ENCODE measurements around the gene COL8A1.

Gene COL8A1

GRCh38 chr3:99670556-99670950 is 32.2 kb downstream of the COL8A1 start:
- no peak for DNase-seq (ENCODE audit: low read depth, low spot score)

- DNase-seq (ENCODE audit: low read depth, low spot score), result no peak
Observed at GRCh38 chr3:99674086-99674789, 35.8 kb downstream of the COL8A1 start.

- no peak for DNase-seq (ENCODE audit: low read depth, low spot score)
Observed at GRCh38 chr3:99678023-99678422, 39.6 kb downstream of the COL8A1 start.

GRCh38 chr3:99678896-99679295 is 40.5 kb downstream of the COL8A1 start:
- DNase-seq (ENCODE audit: low read depth, low spot score), result no peak

GRCh38 chr3:99681512-99681911 is 43.1 kb downstream of the COL8A1 start:
- DNase-seq (ENCODE audit: low read depth, low spot score), result no peak

DNA sequence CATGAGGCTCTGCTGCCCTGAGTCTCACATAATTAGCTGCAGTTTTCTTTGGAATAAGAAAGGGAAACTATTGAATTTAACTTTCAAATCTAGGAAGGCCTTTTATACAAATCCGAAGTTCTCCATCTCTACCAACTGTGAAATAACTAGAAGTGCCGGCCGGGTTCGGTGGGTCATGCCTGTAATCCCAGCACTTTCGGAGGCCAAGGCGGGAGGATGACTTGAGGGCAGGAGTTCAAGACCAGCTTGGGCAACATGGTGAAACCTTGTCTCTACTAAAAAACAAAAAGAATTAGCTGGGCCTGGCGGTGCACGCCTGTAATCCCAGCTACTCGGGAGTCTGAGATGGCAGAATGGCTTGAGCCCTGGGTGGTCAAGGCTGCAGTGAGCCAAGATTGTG is 43.6 kb downstream of the COL8A1 start:
- DNase-seq (ENCODE audit: low read depth, low spot score), result no peak

DNA sequence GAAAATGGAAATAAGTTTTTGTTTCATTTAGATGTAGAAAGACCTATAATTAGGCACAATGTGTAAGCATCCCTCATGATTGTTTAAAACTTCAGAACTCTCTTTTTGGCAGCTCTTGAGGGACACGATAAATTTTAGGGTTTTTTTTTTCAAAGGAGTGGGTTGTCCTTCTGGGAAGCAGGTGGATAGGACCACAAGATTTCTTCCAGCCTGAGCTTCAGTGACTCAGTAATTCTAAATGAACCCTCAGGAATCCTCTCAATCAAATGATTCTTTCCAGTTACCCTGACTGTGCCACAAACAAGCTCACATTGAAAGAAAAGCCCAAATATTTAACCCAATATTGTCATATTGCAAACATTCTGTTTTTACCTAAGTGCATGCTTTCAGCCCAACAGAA is 45.1 kb downstream of the COL8A1 start:
- no peak for DNase-seq (ENCODE audit: low read depth, low spot score)

GRCh38 chr3:99683876-99684275 is 45.5 kb downstream of the COL8A1 start:
- no peak for DNase-seq (ENCODE audit: low read depth, low spot score)

GRCh38 chr3:99684644-99685043 is 46.2 kb downstream of the COL8A1 start:
- DNase-seq (ENCODE audit: low read depth, low spot score), result no peak

DNA sequence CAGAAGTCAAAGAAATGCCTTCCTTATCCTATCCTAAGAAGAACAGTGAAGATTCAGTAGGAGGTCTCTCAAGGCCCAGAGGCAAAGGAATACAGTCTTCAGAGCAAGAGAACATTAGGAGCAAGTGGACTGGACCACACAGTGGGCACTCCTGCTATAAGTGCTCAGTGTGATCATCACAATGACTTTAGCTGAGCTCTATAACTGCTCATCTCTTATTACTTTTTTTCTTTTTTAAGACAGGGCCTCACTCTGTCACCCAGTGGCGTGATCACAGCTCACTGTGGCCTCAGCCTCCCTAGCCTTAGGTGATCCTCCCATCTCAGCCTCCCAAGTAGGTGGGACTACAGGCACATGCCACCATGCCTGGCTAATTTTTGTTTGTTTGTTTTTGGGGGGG is 48.1 kb downstream of the COL8A1 start:
- no peak for DNase-seq (ENCODE audit: low read depth, low spot score)

DNA sequence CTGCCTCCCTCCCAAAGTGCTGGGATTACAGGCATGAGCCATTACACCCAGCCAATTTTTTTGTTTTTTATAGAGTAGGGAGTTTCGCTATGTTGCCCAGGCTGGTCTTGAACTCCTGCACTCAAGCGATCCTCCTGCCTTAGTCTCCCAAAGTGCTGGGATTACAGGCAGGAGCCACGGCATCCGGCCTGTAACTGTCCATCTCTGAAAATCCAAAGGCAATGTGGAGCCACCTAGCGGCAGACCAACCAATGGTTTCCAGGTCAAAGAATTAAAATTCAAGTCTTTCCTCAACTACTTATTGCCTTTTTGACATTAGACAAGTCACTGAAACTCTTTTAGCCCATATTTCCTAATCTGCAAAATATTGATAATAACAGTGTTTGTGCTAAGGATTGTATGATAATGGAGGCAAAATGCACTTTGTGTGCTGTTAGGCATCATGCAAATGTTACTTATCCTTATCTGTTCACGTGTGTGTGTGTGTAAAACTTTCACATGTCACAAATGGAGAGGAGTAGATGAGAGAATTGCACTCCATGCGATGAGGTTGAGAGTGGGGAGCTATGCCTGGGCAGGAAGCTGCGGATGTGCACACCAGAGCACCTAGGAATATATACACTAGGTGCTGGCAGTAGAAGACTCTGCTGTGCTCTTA is 48.7 kb downstream of the COL8A1 start:
- DNase-seq (ENCODE audit: low read depth, low spot score), result no peak

- DNase-seq (ENCODE audit: low read depth, low spot score), result no peak
Observed at GRCh38 chr3:99690761-99691369, 52.5 kb downstream of the COL8A1 start.

- DNase-seq (ENCODE audit: low read depth, low spot score), result no peak
Observed at GRCh38 chr3:99693636-99694035, 55.2 kb downstream of the COL8A1 start.

DNA sequence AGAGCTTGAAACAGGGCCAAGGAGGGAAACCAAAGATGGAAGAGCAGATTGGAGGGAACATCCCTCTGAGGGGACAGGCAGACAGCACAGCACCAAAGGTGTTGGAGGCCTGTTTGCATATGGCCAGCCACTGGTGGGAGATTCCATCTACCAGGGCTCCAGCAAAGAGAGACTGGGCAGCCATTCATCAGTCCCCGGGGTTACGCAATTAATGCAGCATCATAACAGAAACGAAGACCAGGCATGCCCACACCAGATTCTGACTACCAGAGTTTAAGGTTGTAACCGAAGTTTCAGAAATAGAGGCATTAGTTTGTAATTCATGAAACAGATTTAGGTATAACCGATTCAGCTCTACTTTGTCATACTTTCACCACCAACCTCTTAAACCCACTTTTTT is 58.1 kb downstream of the COL8A1 start:
- DNase-seq (ENCODE audit: low read depth, low spot score), result no peak

- no peak for DNase-seq (ENCODE audit: low read depth, low spot score)
Observed at GRCh38 chr3:99697250-99697649, 58.9 kb downstream of the COL8A1 start.

DNA sequence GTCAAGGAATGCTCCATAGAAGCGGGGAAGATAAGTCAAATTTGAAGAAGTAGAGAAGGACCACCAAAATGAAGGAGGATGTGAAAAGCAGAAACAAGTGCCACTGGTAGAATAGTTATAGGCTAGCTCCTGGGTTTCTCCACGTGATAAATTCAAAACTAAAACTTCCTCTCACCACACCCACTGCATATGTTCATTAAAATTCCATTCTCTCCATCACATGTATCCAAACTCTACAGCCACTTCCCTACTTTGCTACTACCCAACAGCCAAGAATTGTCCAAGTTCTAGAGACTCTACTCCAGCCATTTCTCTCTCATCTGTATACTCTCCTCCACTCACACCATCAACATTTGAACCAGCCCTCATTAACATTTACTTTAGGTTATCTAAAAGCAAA is 60.5 kb downstream of the COL8A1 start:
- no peak for DNase-seq (ENCODE audit: low read depth, low spot score)

DNA sequence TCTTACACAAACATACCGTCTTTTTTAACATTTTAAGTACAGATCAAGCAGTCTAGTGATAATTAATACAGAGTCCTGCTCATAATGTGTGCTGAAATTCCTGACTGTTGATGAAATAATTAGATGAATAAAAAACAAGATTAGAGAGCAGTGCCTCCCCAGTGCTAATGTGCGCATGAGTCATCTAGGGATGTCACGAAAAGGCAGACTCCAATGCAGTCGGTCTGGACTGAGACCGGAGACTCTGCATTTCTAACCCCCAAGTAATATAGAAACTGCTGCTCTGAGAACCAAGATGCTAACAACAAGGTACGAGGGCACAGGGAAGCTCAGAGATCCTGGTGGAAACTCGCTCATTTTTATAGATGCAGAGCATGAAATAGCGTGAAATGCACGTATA is 61.4 kb downstream of the COL8A1 start:
- DNase-seq (ENCODE audit: low read depth, low spot score), result no peak

GRCh38 chr3:99700631-99701268 is 62.4 kb downstream of the COL8A1 start:
- no peak for DNase-seq (ENCODE audit: low read depth, low spot score)

GRCh38 chr3:99702953-99703943 is 64.9 kb downstream of the COL8A1 start:
- no peak for DNase-seq (ENCODE audit: low read depth, low spot score)

GRCh38 chr3:99704417-99704816 is 66.0 kb downstream of the COL8A1 start:
- DNase-seq (ENCODE audit: low read depth, low spot score), result no peak

DNA sequence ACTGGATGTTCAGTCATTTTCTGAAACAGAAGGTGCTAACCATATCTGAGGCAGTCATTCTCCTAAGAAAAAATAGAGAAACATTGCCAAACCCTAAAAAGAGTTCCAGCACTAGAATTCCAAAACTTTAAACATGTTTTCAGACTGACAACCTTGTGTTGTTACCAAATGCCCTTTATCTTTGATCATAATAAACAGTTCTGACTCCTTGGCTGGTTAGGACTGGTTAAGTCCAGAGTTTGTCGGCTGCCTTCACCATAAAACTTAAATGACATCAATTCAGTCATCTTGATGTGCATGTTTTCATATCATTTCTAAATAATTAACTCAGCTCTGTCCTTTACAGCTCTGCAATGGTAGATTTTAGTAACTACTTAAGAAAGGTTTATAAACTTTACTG is 68.0 kb downstream of the COL8A1 start:
- DNase-seq (ENCODE audit: low read depth, low spot score), result no peak
